ENCODE results near the gene FANCB.

The FANCB gene

GRCh38 chrX:14832586-14832985, 40.3 kb downstream of the FANCB start:
- DNase-seq (ENCODE audit: low read depth): no peak

GRCh38 chrX:14832151-14832550, 40.7 kb downstream of the FANCB start:
- DNase-seq (ENCODE audit: low read depth): no peak

- DNase-seq (ENCODE audit: low read depth): no peak
Observed at GRCh38 chrX:14829643-14830042, 43.2 kb downstream of the FANCB start.

GRCh38 chrX:14826319-14826718, 46.5 kb downstream of the FANCB start:
- DNase-seq (ENCODE audit: low read depth): no peak

GRCh38 chrX:14825851-14826250, 47.0 kb downstream of the FANCB start:
- DNase-seq (ENCODE audit: low read depth): no peak

- DNase-seq (ENCODE audit: low read depth): no peak
Observed at GRCh38 chrX:14819769-14820168, 53.1 kb downstream of the FANCB start.

- no peak for DNase-seq (ENCODE audit: low read depth)
Observed at GRCh38 chrX:14817571-14817970, 55.3 kb downstream of the FANCB start.

GRCh38 chrX:14802943-14803710, 69.7 kb downstream of the FANCB start:
- no peak for DNase-seq (ENCODE audit: low read depth)

- DNase-seq (ENCODE audit: low read depth): no peak
Observed at GRCh38 chrX:14801136-14801535, 71.7 kb downstream of the FANCB start.

GRCh38 chrX:14798805-14799397, 74.0 kb downstream of the FANCB start:
- no peak for DNase-seq (ENCODE audit: low read depth)

Data from stimulated activated CD8-positive, alpha-beta memory T cell treated with anti-CD3 and anti-CD28 coated beads, Interleukin-4, amount 100 ng/mL, for 24 hours (primary cell).